GM19452 (cell line): Measurements from ENCODE around the gene PLAU.
"Not testable (repeated sequence)": the region's sequence is repeated elsewhere in the genome, so short reads cannot be mapped to it uniquely, and the experiment has no call there.

Experiments used
- ATAC-seq: cut with Tn5 transposase; IDR thresholded peaks from one replicate; pipeline ENCODE4 v1.9.1; 2021; ENCODE audit not compliant: unreplicated experiment

PLAU gene

GRCh38 chr10:73876566-73876965 is 34.4 kb upstream of the PLAU start:
- no peak for ATAC-seq

GRCh38 chr10:73876971-73877370 is 34.0 kb upstream of the PLAU start:
- no peak for ATAC-seq

DNA sequence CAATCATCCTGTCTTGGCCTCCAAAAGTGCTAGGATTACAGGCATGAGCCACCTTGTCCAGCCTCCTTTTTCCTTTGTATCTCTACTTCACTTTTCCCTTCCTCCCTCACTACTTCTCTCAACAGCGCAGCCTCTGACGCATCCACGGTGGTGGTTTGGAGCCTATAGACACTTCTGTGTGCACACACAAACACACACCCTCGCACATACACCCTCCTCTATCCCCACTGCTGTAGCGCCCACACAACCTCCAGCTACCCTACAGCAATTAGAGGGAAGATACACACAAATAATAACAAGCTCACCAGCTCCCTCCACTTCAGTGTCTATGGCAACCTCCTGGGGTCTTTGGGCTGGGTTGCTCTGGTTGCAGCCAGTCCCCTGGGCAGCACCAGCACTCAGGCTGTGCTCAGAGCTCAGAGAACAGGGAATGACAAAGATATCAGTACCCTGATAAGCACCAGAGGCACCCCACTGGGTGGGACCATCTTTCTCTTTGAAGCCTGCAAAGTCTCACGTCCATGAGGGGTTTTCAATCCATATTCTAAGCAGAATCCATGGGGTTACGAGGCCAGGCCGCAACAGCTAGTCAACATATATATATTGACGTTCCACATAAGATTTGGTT is 33.3 kb upstream of the PLAU start:
- no peak for ATAC-seq

- no peak for ATAC-seq
These were observed 32.6 kb upstream of the PLAU start for GRCh38 chr10:73878365-73878764.

- peak; percentile 84 for ATAC-seq
These were observed 31.4 kb upstream of the PLAU start for GRCh38 chr10:73879296-73880173.

DNA sequence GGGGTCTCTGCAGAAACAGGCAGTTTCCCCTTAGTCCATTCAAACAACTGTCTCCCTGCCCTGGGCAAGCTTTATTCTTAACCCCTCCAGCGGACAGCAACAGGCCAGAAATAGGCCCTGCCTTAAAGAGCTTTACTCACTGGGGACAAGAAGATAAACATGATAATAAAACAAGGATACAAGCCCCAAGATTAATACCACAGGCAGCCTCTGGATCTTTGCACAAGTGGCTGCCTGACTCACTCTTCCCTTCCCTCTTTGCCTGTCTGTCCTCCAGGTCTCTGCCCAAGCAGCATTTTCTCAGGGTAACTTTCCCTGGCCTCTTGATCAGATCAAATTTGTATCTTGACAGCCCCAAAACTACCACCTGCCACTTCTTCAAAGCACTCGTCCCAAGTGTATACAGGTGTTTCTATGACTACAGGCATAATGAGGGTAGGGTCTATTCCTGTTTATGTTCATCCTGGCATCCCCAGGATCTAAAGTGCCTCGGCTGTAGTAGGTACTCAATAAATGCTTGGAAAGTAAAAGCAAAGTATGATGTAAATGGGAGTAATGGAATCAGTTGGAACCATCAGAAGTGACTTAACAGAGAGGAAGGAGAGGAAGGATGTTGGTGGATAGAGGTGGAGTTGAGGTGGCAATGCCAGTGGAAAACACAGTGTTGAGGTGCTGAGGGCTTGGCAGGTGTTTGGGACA is 29.6 kb upstream of the PLAU start:
- no peak for ATAC-seq

DNA sequence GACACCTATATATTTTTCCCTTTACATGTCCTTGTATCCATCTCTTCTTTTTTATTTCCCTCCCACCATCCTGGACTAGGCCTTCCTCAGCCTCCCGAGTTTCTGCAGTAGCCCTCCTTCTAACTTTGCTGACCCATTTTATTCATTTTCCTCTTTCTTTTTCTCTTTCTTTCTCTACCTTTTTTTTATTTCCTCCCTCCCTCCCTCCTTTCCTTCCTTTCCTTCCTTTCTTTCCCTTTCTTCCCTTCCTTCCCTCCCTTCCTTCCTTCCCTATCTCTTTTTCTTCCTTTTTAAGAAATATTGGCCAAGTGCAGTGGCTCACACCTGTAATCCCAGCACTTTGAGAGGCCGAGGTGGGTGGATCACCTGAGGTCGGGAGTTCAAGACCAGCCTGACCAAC is 26.9 kb upstream of the PLAU start:
- no peak for ATAC-seq

GRCh38 chr10:73886085-73886529 is 24.8 kb upstream of the PLAU start:
- ATAC-seq, result peak; percentile 84

GRCh38 chr10:73886661-73887293 is 24.2 kb upstream of the PLAU start:
- ATAC-seq, result no peak

DNA sequence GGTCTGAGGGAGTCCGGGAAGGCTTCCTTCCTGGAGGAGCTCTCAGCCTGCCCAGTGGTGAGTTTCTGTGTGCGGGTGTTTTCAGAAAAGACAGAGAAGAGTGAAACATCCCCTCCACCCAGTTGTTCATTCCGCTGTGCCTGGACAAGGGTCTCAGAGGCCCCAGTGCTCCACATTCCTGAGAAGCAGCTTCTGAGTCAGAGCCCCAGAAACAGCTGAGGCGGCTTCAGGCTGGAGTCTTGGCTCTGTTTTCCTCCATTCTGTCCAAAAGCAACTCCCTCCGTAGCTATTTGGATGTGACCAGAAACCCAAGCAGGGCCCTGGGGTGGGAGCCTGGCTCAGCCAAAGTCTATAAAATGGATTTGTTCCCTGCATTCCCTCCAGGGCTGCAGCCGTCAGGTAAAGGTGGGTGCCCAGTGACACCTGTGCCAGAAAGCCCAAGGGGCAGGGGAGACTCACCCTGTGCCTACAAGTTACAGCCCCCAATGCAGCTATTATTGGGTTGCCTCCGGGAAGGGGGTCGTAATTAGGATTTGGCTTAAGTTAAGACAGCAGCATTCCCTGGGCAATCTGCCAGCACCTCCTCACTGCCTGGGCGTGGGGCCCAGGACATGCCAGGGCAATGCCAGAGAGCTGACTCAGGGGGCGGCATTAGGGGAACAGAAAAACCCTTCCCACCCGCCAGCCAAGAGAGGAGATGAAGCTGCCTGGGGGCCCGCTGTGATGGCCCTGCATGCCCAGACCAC is 23.5 kb upstream of the PLAU start:
- no peak for ATAC-seq

- ATAC-seq, result no peak
These were observed 22.4 kb upstream of the PLAU start for GRCh38 chr10:73888514-73888913.

DNA sequence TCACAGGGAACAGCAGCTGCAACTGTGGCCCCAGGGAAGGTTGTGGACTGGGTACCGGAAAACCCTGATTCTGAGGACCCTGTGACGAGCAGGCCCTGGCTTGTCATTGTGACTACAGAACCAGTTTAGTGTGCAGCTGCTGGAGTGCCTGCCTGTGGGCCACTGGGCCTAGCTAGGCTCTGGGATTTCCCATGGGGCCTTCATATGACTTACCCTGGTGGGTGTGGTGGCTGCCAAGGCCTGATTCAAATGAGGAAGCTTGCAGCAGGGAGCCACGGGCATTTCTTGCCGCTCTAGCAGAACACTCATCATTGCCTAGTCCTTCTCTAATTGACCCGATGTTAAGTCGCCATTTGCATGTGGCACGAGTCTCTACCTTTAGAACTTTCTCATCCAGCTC is 21.9 kb upstream of the PLAU start:
- no peak for ATAC-seq

DNA sequence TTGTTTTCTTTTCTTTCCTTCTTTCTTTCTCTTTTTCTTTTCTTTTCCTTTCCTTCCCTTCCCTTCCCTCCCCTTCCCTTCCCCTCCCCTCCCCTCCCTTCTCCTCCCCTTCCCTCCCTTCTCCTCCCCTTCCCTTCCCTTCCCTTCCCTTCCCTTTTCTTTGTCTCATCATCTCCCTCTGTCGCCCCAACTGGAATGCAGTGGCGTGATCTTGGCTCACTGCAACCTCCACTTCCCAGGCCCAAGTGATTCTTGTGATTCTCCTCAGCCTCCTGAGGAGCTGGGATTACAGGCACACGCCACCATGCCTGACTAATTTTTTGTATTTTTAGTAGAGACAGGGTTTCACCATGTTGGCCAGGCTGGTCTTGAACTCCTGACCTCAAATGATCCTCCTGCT is 21.5 kb upstream of the PLAU start:
- ATAC-seq, result not testable (repeated sequence)

DNA sequence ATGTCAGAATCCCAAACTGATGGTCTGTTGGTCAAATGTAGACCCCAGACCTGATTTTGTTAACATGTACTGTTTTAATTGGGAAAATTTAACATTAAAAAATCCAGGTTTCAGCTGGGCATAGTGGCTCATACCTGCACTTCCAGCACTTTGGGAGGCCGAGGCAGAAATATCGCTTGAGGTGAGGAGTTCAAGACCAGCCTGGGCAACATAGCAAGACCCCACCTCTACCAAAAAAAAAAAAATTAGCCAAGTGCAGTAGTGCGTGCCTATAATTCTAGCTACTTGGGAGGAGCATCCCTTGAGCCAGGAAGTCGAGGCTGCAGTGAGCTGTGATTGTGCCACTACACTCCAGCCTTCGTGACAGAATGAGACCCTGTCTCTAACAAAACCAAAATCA is 20.7 kb upstream of the PLAU start:
- no peak for ATAC-seq

GRCh38 chr10:73890830-73891229 is 20.1 kb upstream of the PLAU start:
- ATAC-seq, result not testable (repeated sequence)

DNA sequence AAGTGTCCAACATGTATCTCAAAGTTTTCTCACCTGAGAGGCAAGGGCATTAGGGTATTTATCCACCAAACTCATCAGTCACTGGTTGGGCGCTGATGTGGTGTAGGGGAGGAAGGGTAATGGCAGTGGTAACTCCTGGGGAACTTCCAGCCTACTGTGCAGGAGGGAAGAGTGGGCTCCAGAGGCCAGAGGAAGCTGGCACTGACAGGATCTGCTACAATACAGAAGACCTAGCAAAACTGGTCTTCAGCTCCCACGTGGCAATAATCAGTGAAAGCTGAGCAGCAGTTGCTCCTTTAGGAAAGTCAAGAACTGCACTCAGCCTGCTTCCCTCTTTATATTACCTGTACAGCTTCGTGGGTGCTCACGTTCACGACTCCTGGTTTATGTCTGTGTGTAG is 19.4 kb upstream of the PLAU start:
- ATAC-seq, result no peak

GRCh38 chr10:73892310-73893030 is 18.5 kb upstream of the PLAU start:
- no peak for ATAC-seq

DNA sequence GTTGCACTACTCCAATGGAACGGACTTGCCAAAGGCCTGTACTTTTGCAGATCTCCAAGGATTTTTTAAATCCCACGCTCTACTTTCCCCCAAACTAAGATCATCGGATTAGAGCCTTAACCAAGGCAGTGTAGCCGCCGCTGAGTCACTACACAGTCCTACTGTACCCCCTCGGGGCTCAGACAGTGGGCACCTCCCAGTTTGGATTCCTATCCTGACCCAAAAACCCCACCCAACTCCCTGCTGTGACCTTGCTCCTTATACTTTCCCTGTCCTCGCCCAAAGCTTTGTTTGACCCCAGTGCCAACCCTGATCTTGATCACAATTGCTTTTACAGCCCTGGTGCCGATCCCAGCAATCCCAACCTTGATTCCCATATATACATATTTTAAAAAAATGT is 17.5 kb upstream of the PLAU start:
- no peak for ATAC-seq

GRCh38 chr10:73894245-73894971 is 16.5 kb upstream of the PLAU start:
- no peak for ATAC-seq
